H9 (cell line): Measurements from ENCODE around the gene DTNB. TPM values are rescaled to one million over a fixed set of nuclear protein-coding genes. Genes with fewer than 3 reads are reported as not detected.

Experiments
- DNase-seq: peaks from one replicate; pipeline ENCODE4 v3.0.0-alpha.2; 2017
- H2AFZ ChIP-seq: one replicate; pipeline ENCODE4 v1.6.1; 2013; ENCODE audit warnings: mild to moderate bottlenecking, low read length, control low read depth, moderate library complexity
- H2AK5ac ChIP-seq: 2 replicates; pipeline ENCODE4 v1.6.1; 2013; ENCODE audit warnings: low read length, control low read depth, mixed read lengths; ENCODE audit not compliant: insufficient read length
- H2BK120ac ChIP-seq: one replicate; pipeline ENCODE4 v1.6.1; 2013; ENCODE audit warnings: low read depth, mild to moderate bottlenecking, low read length, control low read depth, inconsistent platforms; ENCODE audit not compliant: poor library complexity, severe bottlenecking
- H2BK12ac ChIP-seq: 2 replicates; pipeline ENCODE4 v1.6.1; 2013; ENCODE audit warnings: low read length, control low read depth, mixed read lengths, low read depth; ENCODE audit not compliant: insufficient read length
- H2BK15ac ChIP-seq: 2 replicates; pipeline ENCODE4 v1.6.1; 2013; ENCODE audit warnings: low read depth, low read length, control low read depth
- H2BK20ac ChIP-seq: one replicate; pipeline ENCODE4 v1.6.1; 2013; ENCODE audit warnings: low read depth, mild to moderate bottlenecking, low read length, control low read depth, inconsistent platforms; ENCODE audit not compliant: poor library complexity, severe bottlenecking
- H2BK5ac ChIP-seq: 2 replicates; pipeline ENCODE4 v1.6.1; 2013; ENCODE audit warnings: low read length, control low read depth, mixed read lengths; ENCODE audit not compliant: insufficient read length
- H3K14ac ChIP-seq: 2 replicates; pipeline ENCODE4 v1.6.1; 2013; ENCODE audit warnings: low read length, control low read depth; ENCODE audit not compliant: insufficient read depth
- H3K18ac ChIP-seq: 2 replicates; pipeline ENCODE4 v1.6.1; 2013; ENCODE audit warnings: low read depth, mild to moderate bottlenecking, mixed read lengths, low read length, control low read depth; ENCODE audit not compliant: insufficient read length
- H3K23ac ChIP-seq: 2 replicates; pipeline ENCODE4 v1.6.1; 2013; ENCODE audit warnings: low read length, control low read depth, mixed read lengths, low read depth; ENCODE audit not compliant: insufficient read length
- H3K23me2 ChIP-seq: 2 replicates; pipeline ENCODE4 v1.6.1; 2013; ENCODE audit warnings: low read depth, mild to moderate bottlenecking, mixed read lengths, low read length, control low read depth; ENCODE audit not compliant: insufficient read length, poor library complexity, severe bottlenecking
- H3K27ac ChIP-seq: 2 replicates; pipeline ENCODE4 v1.5.1; 2013; ENCODE audit warnings: low read length, control low read depth, mixed read lengths, low read depth; ENCODE audit not compliant: insufficient read length
- H3K27me3 ChIP-seq: 2 replicates; pipeline ENCODE4 v1.6.1; 2013; ENCODE audit warnings: low read length, control low read depth, inconsistent platforms; ENCODE audit not compliant: insufficient read depth
- H3K4ac ChIP-seq: 2 replicates; pipeline ENCODE4 v1.6.1; 2013; ENCODE audit warnings: low read depth, mild to moderate bottlenecking, control low read depth, inconsistent platforms, low read length, moderate library complexity
- H3K4me1 ChIP-seq: 2 replicates; pipeline ENCODE4 v1.6.1; 2013; ENCODE audit warnings: low read length, control low read depth, inconsistent platforms; ENCODE audit not compliant: insufficient read depth
- H3K4me2 ChIP-seq: 2 replicates; pipeline ENCODE4 v1.6.1; 2013; ENCODE audit warnings: low read length, control low read depth, mixed read lengths; ENCODE audit not compliant: insufficient read length, insufficient read depth
- H3K56ac ChIP-seq: 2 replicates; pipeline ENCODE4 v1.6.1; 2013; ENCODE audit warnings: low read depth, mild to moderate bottlenecking, mixed read lengths, low read length, control low read depth; ENCODE audit not compliant: insufficient read length
- H3K79me1 ChIP-seq: 2 replicates; pipeline ENCODE4 v1.6.1; 2013; ENCODE audit warnings: low read depth, mild to moderate bottlenecking, moderate library complexity, low read length, control low read depth, inconsistent platforms; ENCODE audit not compliant: insufficient read depth, poor library complexity, severe bottlenecking
- H3K79me2 ChIP-seq: 2 replicates; pipeline ENCODE4 v1.6.1; 2013; ENCODE audit warnings: low read length, control low read depth, inconsistent platforms; ENCODE audit not compliant: insufficient read depth
- H3K9ac ChIP-seq: 2 replicates; pipeline ENCODE4 v1.6.1; 2013; ENCODE audit warnings: low read length, control low read depth, mixed read lengths; ENCODE audit not compliant: insufficient read length; ENCODE audit errors: extremely low read depth
- H3K9me3 ChIP-seq: one replicate; pipeline ENCODE4 v1.6.1; 2013; ENCODE audit warnings: low read depth, low read length, inconsistent platforms; ENCODE audit not compliant: control insufficient read depth
- H3T11ph ChIP-seq: one replicate; pipeline ENCODE4 v1.6.1; 2013; ENCODE audit warnings: mild to moderate bottlenecking, low read length, control low read depth, inconsistent platforms
- H4K20me1 ChIP-seq: one replicate; pipeline ENCODE4 v1.6.1; 2013; ENCODE audit not compliant: control insufficient read depth, insufficient read length, insufficient read depth
- H4K5ac ChIP-seq: 2 replicates; pipeline ENCODE4 v1.6.1; 2013; ENCODE audit warnings: low read depth, mild to moderate bottlenecking, mixed read lengths, low read length, control low read depth; ENCODE audit not compliant: insufficient read length
- H4K8ac ChIP-seq: replicated peaks from 2 replicates; pipeline ENCODE4 v1.6.1; 2013; ENCODE audit warnings: low read length, control low read depth, mixed read lengths, low read depth; ENCODE audit not compliant: insufficient read length
- H4K91ac ChIP-seq: 2 replicates; pipeline ENCODE4 v1.6.1; 2013; ENCODE audit warnings: low read depth, mild to moderate bottlenecking, moderate library complexity, mixed read lengths, low read length, control low read depth; ENCODE audit not compliant: insufficient read length
- H3K27ac Mint-ChIP-seq, 3 experiments: 2 replicates in 2 of 3; 3 replicates in 1 of 3; pipeline ENCODE4 v1.8.0; 2020 to 2021; ENCODE audit warnings: mixed read lengths in 3 of 3, mild to moderate bottlenecking in 1 of 3, moderate library complexity in 1 of 3
- H3K27me3 Mint-ChIP-seq: 2 replicates; pipeline ENCODE4 v1.8.0; 2021; ENCODE audit warnings: low read depth, mild to moderate bottlenecking, moderate library complexity, mixed read lengths
- H3K36me3 Mint-ChIP-seq, 3 experiments: 2 replicates in 2 of 3; 3 replicates in 1 of 3; pipeline ENCODE4 v1.8.0; 2020 to 2021; ENCODE audit warnings: low read depth in 3 of 3, mixed read lengths in 3 of 3; ENCODE audit not compliant: insufficient read depth in 1 of 3
- H3K4me1 Mint-ChIP-seq, 2 experiments: 2 replicates each; pipeline ENCODE4 v1.8.0; 2020; ENCODE audit warnings: mixed read lengths in 2 of 2
- H3K4me3 Mint-ChIP-seq, 2 experiments: 2 replicates in 1 of 2; 3 replicates in 1 of 2; pipeline ENCODE4 v1.8.0; 2020 to 2021; ENCODE audit warnings: mild to moderate bottlenecking in 2 of 2, mixed read lengths in 2 of 2, moderate library complexity in 1 of 2
- H3K9me3 Mint-ChIP-seq, 2 experiments: 2 replicates in 1 of 2; 3 replicates in 1 of 2; pipeline ENCODE4 v1.8.0; 2020; ENCODE audit warnings: mild to moderate bottlenecking in 2 of 2, mixed read lengths in 2 of 2, moderate library complexity in 1 of 2
- CTCF ChIP-seq: fragments of 200-600 bp; sonication (generic); conservative IDR thresholded peaks from 3 replicates; pipeline ENCODE4 v1.8.0; 2021; ENCODE audit warnings: antibody characterized with exemption, mild to moderate bottlenecking
- WGBS: extraction: QIAGEN DNeasy Blood & Tissue Kit; methylation state at CpG from one replicate; pipeline ENCODE4 v1.1.7; 2013; ENCODE audit warnings: missing lambda C conversion rate, low lambda C conversion rate, mixed read lengths; ENCODE audit not compliant: insufficient read length; ENCODE audit errors: extremely low coverage; 5-methylcytosine and 5-hydroxymethylcytosine counted together
- total RNA-seq: library from RNA; stranded (reverse); gene quantifications from 2 replicates; pipeline ENCODE4 v1.2.1, GENCODE V29; 2021

DTNB gene
- total RNA-seq, 1 experiment from 2014 or later = 26.7 TPM

- peaks cover 28 to 30% of the 10 kb centered on the region in 2 experiments for H3K4me1 Mint-ChIP-seq
- H3K79me2 ChIP-seq = no peaks in the 10 kb centered on the region
- H3K4me2 ChIP-seq = no peak overlapping the region
- no peak for DNase-seq
- H2BK120ac ChIP-seq = no peak overlapping the region
- H3K23me2 ChIP-seq = no peaks in the 10 kb centered on the region
- H2AK5ac ChIP-seq = no peak overlapping the region
- H3K23ac ChIP-seq = no peak overlapping the region
- H3K9ac ChIP-seq = no peak overlapping the region
- peaks cover 1 to 6% of the 10 kb centered on the region in 2 experiments; a peak in 4 of 5 replicates for H3K9me3 Mint-ChIP-seq
- H4K5ac ChIP-seq = no peak overlapping the region
- no peaks in the 10 kb centered on the region for H3K79me1 ChIP-seq
- no peak for TF ChIP-seq CTCF
- H3K36me3 Mint-ChIP-seq = peaks cover 3 to 10% (median 5%) of the 10 kb centered on the region in 3 experiments; a peak in 4 of 7 replicates
- H3K4me3 Mint-ChIP-seq = no peak overlapping the region
- H3T11ph ChIP-seq = no peak overlapping the region
- H2BK15ac ChIP-seq = no peak overlapping the region
- no peaks in the 10 kb centered on the region for H4K20me1 ChIP-seq
- no peaks in the 10 kb centered on the region for H3K9me3 ChIP-seq
- H4K8ac ChIP-seq = no peak overlapping the region
- H4K91ac ChIP-seq = no peak overlapping the region
- peaks cover 1% of the 10 kb centered on the region; the same call in 1 of the 2 replicates for H3K27me3 ChIP-seq
- no peak overlapping the region for H3K18ac ChIP-seq
- no peak overlapping the region for H3K56ac ChIP-seq
- no peak overlapping the region for H3K27ac ChIP-seq
- no peak overlapping the region for H2BK12ac ChIP-seq
- no peak overlapping the region for H3K14ac ChIP-seq
- no CpG with 5 or more reads among the region's 8 CpGs for WGBS
- H3K4me1 ChIP-seq = no peaks in the 10 kb centered on the region; the same call in 1 of the 2 replicates
- H2BK5ac ChIP-seq = no peak overlapping the region
- peaks cover 83% of the 10 kb centered on the region for H3K27me3 Mint-ChIP-seq
- H2BK20ac ChIP-seq = no peak overlapping the region
- H3K27ac Mint-ChIP-seq = no peak overlapping the region; a peak in 1 of 7 replicates
- H2AFZ ChIP-seq = no peak overlapping the region
- no peak overlapping the region for H3K4ac ChIP-seq
These were observed 314.5 kb downstream of the DTNB start for GRCh38 chr2:25358836-25359235.
